ENCODE data around the gene PRR22. TPM values are rescaled to one million over a fixed set of nuclear protein-coding genes. Genes with fewer than 3 reads are reported as not detected.

Gene PRR22
- total RNA-seq, 1 experiment from 2014 or later: 8.1 TPM

DNA sequence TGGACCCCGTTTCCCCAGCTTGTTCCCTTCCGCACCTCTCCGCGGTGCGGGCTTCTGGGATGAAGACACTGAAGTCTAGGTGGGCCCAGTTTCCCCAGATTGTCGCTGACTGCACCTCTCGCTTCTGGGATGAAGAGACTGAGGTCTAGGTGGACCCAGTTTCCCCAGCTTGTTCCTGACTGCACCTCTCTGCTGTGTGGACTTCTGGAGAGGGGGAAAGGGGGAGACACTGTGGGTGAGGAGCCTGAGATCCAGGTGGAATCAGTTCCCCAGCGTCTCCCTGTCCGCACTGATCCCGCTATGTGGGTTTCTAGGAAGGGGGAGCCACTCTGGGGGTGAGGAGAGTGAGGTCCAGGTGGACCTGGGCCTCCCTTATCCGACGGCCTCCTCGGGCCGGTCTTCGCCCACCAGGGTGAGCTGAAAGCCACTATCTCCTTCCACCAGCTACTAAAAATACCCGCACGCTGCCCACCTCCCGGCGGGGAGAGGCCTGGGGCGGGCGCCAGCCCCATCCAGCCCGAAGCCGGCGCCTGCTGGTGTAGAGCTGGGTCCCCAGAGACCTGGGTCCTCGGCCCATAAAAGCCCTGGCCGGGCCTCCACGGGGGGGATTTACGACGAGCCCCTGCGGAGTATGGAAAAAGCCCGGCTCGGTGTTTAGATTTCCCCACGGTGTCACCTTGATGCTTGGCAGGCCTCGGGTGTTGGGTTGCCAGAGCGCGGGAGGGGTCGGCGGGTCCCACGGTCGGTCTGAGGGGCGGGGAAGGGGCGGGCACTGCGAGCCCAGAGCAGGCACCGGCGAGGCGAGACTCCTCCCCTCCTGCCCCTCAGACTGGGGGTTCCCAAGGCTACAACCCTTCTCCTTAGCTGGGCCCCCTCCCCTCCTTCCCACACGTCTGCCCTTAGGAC is 44.4 kb upstream of the PRR22 start:
- Mint-ChIP-seq H3K9me3 (no peaks in the 10 kb centered on the region; a peak in 2 of 5 replicates), H3K4me3 (peak overlapping the region; percentile 93 to 97), H3K4me1 (peaks cover 2 to 16% of the 10 kb centered on the region in 2 experiments; a peak in 2 of 4 replicates), H3K27me3 (ENCODE audit: low read depth) (peaks cover 25% of the 10 kb centered on the region), H3K27ac (peak overlapping the region; percentile 95 to 99 (median 98)), H3K36me3 (ENCODE audit: insufficient read depth in 1 of 3, low read depth in 3 of 3) (no peaks in the 10 kb centered on the region)
- Histone ChIP-seq H2BK120ac (ENCODE audit: low read depth, low read length, poor library complexity, severe bottlenecking) (no peak overlapping the region), H3K27me3 (ENCODE audit: insufficient read depth, low read length) (no peaks in the 10 kb centered on the region), H2BK20ac (ENCODE audit: low read depth, low read length, poor library complexity, severe bottlenecking) (no peak overlapping the region), H3T11ph (ENCODE audit: low read length) (no peak overlapping the region), H4K20me1 (ENCODE audit: control insufficient read depth, insufficient read depth, insufficient read length) (no peaks in the 10 kb centered on the region), H3K79me2 (ENCODE audit: insufficient read depth, low read length) (no peaks in the 10 kb centered on the region), H3K18ac (ENCODE audit: insufficient read length, low read depth, low read length) (peak overlapping the region; percentile 60), H2AFZ (ENCODE audit: low read length) (no peak overlapping the region), H3K27ac (ENCODE audit: insufficient read length, low read depth, low read length) (no peak overlapping the region), H4K5ac (ENCODE audit: insufficient read length, low read depth, low read length) (no peak overlapping the region), H3K79me1 (ENCODE audit: insufficient read depth, low read depth, low read length, poor library complexity, severe bottlenecking) (no peaks in the 10 kb centered on the region), H3K4ac (ENCODE audit: low read depth, low read length) (no peak overlapping the region), H3K9me3 (ENCODE audit: control insufficient read depth, low read depth, low read length) (no peaks in the 10 kb centered on the region), H4K8ac (replicated peaks; ENCODE audit: insufficient read length, low read depth, low read length) (no peak overlapping the region), H4K91ac (ENCODE audit: insufficient read length, low read depth, low read length) (no peak overlapping the region), H2BK15ac (ENCODE audit: low read depth, low read length) (no peak overlapping the region), H2AK5ac (ENCODE audit: insufficient read length, low read length) (no peak overlapping the region), H3K56ac (ENCODE audit: insufficient read length, low read depth, low read length) (no peak overlapping the region), H3K4me2 (ENCODE audit: insufficient read depth, insufficient read length, low read length) (peak overlapping the region; percentile 85), H3K23ac (ENCODE audit: insufficient read length, low read depth, low read length) (no peak overlapping the region), H3K23me2 (ENCODE audit: insufficient read length, low read depth, low read length, poor library complexity, severe bottlenecking) (peaks cover 12% of the 10 kb centered on the region), H2BK5ac (ENCODE audit: insufficient read length, low read length) (no peak overlapping the region), H3K14ac (ENCODE audit: insufficient read depth, low read length) (peak overlapping the region; percentile 88), H2BK12ac (ENCODE audit: insufficient read length, low read depth, low read length) (no peak overlapping the region), H3K9ac (ENCODE audit: extremely low read depth, insufficient read length, low read length) (peak overlapping the region; percentile 82), H3K4me1 (ENCODE audit: insufficient read depth, low read length) (no peaks in the 10 kb centered on the region)
- WGBS (ENCODE audit: extremely low coverage, insufficient read length, low lambda C conversion rate): no CpG with 5 or more reads among the region's 47 CpGs
- DNase-seq: peak; percentile 75
- TF ChIP-seq, protein P1, sequence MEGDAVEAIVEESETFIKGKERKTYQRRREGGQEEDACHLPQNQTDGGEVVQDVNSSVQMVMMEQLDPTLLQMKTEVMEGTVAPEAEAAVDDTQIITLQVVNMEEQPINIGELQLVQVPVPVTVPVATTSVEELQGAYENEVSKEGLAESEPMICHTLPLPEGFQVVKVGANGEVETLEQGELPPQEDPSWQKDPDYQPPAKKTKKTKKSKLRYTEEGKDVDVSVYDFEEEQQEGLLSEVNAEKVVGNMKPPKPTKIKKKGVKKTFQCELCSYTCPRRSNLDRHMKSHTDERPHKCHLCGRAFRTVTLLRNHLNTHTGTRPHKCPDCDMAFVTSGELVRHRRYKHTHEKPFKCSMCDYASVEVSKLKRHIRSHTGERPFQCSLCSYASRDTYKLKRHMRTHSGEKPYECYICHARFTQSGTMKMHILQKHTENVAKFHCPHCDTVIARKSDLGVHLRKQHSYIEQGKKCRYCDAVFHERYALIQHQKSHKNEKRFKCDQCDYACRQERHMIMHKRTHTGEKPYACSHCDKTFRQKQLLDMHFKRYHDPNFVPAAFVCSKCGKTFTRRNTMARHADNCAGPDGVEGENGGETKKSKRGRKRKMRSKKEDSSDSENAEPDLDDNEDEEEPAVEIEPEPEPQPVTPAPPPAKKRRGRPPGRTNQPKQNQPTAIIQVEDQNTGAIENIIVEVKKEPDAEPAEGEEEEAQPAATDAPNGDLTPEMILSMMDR (conservative IDR thresholded peaks at IDR 0.05): no peak

Measured in H9 (cell line).